SW480 (cell line): ENCODE results near the gene GAS6.
A peak's percentile ranks its signal among the peaks of the same experiment; 100 is the strongest.
"Not testable (repeated sequence)": the region's sequence is repeated elsewhere in the genome, so short reads cannot be mapped to it uniquely, and the experiment has no call there.

Experiments used
- DNase-seq: peaks from one replicate; pipeline ENCODE4 v3.0.0-alpha.2; 2016; ENCODE audit warnings: low spot score

Gene GAS6

DNA sequence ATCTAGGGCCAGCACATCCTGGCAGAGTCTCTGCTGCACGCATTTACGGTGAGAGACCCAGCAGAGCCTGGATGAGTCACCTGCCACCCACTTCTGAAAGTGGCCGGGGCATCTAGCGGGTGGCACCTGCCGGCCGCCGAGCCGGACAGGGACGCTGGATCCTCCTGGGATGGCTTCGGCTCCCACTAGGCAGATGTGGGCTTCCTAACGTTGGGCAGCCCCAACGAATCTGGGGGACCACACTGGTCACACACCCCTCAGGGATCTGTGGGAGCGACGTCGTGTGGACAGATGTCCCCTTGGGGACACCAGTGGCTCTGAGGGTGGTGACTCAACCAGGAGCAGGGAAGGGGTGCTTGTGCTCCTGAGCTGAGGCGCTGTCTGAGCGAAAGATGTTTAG, 72.7 kb downstream of the GAS6 start:
- peak; percentile 42 for DNase-seq

DNA sequence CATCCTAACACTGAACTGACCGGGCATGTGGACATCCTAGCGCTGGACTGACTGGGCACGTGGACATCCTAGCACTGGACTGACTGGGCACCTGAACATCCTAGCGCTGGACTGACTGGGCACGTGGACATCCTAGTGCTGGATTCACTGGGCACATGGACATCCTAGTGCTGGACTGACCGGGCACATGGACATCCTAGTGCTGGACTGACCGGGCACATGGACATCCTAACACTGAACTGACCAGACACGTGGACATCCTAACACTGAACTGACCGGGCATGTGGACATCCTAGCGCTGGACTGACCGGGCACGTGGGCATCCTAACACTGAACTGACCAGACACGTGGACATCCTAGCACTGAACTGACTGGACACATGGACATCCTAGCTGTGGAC, 73.9 kb downstream of the GAS6 start:
- not testable (repeated sequence) for DNase-seq

DNA sequence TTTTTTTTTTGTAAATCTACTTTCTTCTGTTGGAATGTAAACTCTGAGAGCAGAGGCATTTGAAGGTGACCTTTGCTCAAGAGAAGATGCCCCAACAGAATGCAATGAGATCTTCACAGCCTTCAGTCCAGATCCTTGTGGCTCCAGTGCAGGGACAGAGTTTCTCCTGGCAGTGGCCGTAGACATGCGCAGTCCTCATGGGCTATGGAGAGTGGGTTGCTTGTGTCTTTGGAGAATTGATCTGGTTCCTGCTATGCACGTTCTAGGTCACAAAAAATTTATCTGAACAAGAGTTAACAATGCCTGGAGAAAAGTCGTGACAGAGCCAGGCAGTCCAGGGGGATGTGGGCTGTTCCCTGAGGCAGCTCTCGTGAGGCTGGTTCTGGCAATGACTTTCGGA, 74.7 kb downstream of the GAS6 start:
- no peak for DNase-seq

DNA sequence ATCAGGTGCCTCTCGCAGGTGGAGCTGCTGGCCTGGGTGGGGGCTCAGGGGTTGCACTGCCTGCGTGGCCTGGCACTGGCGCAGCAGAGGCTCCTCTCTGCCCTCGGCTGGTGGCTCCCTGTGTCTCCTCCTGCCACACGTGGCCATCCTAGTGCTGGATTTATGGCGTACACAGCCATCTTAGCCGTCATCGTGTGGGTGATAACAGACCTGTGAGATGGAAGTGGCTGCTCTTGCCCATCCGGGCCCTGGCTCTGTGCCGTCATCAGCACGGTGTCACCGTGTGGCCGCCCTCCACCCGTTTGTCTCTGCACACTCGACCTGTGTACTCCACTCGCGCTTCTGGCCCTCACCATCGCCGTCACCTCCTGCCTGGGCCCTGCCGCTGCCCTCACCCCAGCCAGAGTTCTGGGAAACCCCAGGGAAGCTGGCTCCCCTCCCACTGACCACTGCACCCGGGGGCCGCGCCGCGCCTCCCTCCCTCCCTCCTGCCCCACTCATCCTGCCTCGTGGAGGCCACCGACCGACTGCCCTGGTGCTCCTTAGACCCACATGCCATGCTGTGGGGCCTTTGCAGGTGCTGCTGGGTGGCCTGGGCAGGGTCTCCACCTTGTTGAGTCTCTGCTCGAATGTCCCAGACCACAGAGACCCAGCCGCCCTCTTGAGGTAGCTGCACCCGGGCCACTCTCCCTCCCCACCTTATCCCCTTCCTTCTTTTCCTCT, 75.3 kb downstream of the GAS6 start:
- DNase-seq, result no peak

DNA sequence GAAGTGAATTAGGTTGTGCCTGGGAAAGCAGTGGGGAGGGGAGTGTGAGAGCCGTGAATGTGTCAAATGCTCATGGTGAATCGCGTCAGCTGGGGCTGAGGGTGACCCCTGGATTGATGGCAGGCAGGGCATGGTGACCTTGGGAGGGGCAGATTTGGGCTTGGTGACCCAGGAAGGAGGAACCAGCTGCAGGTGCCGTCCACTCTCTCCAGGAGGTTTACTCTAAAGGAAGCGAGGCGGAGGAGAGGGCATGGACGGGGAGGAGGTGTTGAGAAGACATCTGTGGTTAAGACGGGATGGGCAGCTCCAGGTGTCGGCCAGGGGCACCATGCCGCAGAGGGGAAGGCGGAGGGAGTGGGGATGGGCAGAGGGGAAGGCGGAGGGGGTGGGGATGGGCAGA, 76.2 kb downstream of the GAS6 start:
- no peak for DNase-seq

DNA sequence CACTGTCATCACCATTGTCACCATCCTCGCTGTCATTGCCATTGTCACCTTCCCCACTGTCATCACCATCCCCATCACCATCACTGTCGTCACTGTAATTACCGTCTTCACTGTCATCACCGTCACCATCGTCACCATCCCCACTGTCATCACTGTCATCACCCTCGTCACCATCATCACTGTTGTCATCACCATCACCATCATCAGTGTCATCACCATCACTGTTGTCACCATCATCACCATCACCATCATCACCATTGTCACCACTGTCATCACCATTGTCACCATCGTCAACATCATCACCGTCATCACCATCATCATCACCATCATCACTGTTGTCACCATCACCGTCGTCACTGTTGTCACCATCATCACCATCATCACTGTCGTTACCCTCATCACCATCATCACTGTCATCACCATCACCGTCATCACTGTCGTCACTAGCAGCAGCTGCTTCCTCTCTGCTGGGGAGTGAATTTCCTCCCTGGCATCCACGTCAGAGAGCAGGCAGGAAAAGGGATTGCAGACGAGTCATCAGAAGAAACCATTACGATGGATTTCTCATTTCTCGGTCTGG, 77.5 kb downstream of the GAS6 start:
- DNase-seq, result no peak

DNA sequence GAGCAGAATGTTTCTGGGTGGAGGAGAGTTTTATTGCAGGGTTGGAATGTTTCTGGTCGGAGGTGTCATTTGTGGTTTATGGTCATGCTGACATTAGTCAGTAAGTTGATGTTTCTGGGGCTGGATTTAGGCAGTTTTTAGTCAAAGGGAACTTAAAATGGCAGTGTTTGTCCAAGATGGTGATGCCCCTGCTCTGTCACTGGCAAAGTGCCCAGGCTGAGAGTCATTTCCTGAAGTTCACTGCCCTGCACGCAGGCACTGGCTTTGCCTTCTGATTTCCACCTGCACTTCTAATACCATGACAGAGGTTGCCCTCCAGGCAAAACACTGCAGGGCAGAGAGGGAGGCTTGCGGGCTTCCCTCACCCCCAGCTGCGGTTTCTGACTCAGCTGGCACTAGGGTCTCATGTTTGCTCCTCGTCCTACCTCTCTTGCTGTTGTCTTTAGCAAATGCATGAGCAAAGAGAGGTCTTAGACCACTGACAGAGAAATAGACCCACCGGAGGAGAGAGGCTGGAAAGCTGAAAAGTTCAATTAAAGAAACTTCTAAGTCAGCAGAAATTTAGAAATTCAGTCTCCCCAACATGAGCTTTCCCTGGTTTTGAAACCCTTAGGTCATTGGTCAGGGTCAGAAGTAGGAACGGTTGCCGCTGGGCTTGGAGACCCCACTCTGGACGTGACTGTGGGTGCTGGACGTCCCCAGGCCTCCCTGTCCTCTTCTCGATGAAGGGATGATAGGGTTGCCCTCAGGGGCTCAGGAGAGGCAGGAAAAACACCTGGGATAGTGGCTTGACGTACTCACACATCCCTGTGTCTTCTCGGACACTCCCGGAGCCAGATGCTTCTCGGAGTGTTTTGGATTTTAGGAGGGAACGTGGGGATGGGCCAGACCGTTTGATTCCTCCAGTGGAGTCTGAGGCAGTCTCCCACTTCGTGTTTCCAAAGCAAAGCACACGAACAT, 78.5 kb downstream of the GAS6 start:
- peak; percentile 86 for DNase-seq

DNA sequence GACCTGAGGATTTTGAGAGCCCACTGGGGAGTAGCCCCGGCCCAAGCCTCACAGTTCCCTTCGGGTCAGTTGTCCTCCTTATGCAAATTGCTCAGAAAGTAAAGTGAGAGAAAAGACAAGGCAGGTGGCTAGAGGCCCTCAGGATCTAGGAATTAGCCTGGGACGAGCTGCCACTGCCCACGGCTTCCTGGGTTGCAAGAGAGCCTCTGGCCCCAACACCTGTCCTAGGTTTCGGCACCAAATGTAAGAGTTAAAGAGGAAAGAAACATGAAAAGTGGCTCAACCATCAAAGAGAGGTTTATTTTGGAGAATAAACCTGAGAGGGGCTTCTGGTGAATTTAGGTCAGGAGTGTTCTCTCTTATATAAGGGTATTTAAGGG, 79.2 kb downstream of the GAS6 start:
- no peak for DNase-seq

DNA sequence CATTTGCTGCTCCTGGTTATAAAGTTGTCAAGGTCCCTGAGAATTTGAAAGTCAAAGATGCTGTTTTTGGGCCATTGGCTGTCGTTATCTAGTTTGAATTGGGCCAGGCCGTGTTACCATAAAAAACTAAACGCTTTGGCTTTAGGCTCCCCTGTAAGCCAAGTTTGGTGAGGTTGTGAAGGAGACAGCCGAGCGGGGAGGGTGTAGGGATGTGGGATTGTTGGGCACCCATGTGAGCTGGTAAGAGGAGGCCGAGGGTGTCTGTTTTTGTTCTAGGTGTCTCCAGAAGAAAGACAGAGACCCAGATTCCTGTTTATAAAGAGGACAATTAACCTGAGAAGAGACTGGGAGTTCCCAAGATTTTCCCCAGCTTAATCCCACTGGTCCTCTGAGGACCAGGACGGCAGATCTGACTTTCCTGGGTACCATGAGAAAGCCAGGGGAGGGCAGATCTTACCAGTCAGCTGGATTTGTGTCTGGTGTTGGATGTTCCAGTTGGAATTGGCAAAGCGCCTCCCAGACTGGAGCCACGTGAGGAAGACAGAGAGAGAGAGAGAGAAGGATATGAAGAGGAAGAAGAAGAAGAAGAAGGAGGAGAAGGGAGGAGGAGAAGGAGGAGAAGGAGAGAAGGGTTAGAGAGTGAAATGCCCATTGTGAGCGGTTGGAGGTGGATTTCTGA, 79.8 kb downstream of the GAS6 start:
- DNase-seq, result no peak

DNA sequence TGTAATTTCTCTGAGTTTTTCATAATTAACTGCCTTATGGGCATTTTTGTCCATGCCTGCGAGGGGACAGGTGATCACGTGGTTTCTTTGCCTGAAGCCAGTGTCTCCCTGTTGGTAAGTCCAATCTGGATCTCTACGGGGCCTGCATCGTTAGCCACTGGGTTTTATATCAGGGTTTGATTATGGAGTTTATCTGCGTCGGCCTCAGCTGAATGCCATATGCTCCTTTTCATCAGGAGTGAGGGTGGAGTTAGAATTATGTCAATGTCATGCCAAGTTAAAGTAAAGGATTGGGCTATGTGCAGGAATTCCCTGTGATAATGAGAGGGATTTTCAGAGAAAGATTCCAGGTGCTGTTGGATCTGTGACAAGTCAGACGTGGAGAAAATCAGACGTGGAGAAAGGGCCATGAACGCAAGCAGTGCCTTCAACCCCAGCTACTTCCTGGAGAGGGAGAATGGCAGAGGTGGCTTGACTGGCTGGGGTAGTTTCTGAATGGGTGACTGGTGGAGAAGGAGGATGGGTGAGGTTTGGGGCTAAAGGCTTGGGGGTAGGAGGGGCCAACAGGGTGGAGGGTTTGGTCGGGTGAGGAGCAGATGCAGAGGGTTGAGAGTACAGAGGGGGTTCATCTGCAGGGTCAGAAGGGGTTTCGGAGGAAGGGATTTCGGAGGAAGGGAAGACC, 80.5 kb downstream of the GAS6 start:
- DNase-seq, result no peak

DNA sequence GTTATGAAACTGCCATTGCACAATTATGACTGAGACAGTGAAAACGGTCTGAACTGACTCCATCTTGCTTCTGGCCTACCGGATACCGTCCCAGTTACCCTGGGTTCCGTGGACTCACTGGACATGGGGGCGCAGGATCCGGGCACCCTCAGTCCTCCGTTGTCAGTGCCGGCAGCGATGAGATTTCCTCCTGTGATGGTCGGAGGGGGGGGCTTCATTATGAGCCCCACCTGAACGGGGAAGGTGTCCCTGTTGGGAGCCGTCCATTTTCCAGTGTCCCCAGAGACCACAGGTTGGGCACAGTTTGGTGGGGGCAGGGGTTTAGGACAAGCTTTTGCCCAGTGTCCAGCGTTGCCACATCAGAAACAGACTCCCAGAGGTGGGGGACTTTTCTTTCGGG, 81.4 kb downstream of the GAS6 start:
- DNase-seq, result no peak

DNA sequence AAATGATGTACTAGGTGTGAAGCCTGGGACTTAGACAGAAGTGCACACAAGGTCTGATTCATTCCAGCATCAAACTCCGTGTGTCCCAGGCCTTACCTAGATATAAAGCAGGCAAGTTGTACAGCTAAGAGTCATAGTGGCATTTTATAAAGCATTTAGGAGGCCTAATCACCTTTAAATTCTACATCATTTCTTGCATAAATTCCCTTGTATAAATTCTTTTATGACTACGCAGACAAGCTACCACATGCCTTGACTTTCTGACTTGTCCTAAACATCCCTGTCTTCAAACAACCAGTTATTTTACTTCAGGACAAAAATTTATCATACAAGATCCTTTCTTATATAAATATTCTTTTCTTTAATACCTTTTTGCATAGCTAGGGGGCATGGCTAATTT, 82.3 kb downstream of the GAS6 start:
- no peak for DNase-seq

DNA sequence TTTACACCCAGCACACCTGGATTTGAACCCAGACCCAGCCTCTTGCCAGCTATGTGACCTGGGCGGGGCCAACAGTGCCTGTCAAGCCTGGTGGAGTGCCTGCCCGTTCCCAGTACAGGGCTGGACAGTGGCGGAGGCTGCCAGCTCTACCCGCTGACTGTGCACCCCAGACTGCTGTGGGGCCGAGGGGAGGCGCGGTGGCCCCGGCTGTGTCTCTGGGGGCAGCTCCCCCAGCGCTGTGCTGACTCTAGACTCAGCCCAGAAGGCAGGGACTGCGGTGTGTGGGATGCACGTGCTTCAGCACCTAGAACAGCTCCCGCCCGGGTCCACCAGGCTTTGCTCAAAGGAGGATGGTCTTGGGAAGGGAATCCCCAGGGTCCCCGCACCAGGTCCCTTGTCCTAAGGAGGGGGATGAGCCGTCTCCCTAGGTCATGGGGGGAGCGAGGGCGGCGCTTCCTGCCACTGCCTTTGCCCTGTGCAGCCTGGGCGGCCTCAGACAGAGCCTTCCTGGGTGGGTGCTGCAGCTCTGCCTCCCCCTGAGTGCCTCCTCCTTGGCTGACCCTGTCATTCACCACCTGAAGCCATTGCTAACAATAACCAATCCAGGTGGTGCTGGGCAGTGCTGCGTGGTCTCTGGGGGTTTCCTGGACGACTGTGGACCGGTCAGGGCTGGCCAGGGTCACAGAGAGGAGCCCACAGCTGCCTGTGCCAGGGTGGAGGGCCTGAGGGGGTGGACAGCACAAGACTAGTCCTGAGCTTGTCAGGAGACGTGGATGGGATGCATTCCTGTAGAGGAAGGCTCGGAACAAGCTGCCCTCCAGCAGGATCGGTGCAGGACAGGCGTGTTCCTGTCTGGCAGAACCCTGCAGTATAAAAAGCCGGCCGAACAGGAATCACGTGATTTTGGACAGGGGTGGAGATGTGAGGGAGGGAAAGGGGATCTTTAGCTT, 86.3 kb downstream of the GAS6 start:
- DNase-seq, result no peak

DNA sequence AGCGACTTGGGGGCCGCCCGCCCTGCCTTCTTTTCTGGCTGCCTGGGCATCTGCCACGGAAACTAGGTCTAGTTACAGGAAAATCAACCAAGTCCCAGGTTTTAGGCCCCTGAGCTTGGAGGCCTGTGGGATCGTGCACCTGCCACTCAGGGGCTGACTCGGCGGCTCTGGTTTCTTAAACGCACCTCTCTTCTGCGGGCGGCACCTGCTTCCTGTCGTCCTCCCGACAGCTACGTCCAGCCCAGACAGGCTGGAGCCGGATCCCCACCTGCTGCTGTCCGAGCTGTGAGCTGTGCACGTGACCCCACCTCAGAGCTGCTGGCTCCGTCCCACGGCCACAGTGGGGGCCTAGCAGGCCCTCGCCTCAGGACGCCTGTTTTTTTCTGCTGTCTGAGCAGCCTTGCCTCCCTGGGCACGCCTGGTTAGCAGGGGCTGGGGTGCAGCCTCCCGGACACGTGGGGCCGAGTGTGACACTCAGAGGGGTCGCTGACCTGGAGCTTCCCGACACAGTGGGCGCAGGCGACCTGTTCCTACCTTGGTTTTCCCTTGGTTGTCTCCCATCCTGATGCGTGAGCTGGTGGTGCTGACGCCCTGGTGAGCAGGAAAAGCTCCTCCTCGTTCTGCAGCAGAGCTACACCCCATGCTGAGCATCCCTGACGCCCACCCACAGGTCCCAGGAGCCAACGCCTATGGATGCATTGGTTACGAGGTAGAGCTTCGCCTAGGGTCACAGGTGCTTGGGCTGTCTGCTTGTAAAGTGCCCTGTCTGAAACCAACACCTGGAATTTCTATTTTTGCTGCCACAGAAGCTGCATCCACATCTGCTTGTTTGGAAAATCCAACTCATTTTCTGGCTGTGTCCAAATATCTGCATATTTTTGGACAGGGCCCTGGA, 87.4 kb downstream of the GAS6 start:
- no peak for DNase-seq

DNA sequence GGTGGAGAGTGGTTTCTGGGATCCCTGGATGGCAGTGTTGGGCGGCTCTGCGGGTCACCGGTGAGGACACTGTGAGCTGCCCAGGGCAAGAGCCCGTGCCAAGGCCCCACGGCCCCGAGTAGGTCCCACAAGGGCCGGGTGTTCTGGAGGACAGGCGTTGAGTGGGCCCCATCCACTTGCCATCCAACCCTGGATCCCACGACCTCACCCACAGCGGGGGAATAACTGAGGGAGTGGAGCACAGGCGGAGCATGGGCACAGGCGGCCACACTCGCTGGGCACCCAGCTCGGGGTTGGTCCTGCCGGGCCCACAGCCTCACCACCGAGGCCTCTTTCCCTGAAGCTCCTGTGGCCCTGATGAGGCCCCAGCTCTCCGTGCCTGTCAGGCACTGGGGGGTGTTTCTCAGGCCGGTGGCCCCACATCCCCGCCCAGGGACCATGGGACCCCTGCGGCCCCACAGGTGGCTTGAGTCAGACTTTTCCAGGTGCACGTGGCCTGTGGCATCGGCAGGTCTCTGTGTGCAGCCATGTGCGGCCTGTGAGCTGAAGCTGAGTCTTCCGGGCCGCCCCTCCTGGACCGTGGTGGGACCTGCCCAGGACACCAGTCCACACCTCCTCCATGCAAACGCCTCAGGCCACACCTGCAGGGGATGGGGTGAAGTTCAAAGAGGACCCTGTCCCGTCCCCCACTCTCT, 88.3 kb downstream of the GAS6 start:
- DNase-seq, result no peak

DNA sequence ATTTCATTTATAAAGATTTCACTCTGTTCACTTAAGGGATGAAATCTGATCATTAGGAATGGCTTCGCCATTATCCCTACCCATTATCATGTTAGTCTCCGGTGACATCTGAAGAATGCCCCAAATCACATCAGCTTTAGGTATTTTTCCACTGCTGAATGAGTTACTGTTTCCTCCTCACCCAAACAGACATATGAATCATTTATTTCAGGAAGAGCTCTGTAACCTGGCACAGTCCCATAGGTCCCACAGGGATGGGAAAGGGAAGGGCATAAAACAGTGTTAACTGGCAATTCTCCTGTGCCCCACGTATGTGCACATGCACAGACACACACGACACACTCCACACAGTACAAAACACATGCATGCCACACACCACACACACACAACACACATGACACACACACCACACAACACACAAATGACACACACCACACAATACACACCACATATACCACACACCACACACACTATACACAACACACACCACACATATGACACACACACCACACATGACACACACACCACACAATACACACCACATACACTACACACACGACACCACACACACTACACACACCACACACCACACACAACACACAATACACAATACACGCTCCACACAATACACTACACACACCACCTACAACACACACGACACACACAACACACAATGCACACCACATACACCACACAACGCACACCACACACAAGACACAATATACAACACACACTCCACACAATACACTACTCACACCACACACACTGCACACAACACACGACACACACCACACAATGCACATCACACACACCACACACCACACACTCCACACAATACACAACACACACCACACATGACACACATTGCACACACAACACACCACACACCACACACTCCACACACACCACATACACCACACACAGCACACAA, 89.4 kb downstream of the GAS6 start:
- DNase-seq, result no peak

DNA sequence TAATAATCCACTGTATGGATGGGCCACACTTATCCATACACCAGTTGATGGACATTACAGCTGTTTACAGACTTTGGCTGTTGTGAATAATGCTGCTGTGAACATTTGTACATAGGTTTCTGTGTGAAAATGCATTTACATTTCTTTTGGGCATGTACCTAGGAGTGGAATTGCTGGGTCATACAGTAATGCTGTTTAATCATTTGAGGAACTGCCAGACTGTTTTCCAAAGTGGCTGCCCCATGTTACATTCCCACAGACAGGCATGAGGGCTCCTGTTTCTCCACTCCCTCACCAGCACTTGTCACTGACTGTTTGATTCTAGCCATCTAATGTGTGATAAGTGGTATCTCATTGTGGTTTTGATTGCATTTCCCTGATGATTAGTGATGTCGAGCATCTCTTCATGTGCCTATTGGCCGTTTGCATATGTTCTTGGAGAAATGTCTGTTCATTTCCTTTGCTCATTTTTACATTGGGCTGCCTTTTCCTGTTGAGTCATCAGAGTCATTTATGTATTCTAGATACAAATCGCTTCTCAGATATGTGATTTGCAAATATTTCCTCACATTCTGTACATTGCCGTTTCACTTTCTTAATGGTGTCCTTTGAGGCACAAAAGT, 92.1 kb downstream of the GAS6 start:
- no peak for DNase-seq
